Chondrocyte (in vitro differentiated cells): ENCODE data around the gene KRT13. TPM values are rescaled to one million over a fixed set of nuclear protein-coding genes. Genes with fewer than 3 reads are reported as not detected.

Source experiments
- DNase-seq: peaks from one replicate; pipeline ENCODE4 v3.0.0; 2021; ENCODE audit warnings: mixed read lengths, low spot score
- H3K27ac Mint-ChIP-seq: one replicate; pipeline ENCODE4 v1.8.0; 2021; ENCODE audit warnings: mild to moderate bottlenecking, moderate library complexity, mixed read lengths; ENCODE audit not compliant: unreplicated experiment
- H3K27me3 Mint-ChIP-seq: 2 replicates; pipeline ENCODE4 v1.8.0; 2021; ENCODE audit warnings: low read depth, mixed read lengths
- H3K36me3 Mint-ChIP-seq: 2 replicates; pipeline ENCODE4 v1.8.0; 2021; ENCODE audit warnings: low read depth, mixed read lengths
- H3K4me1 Mint-ChIP-seq: 2 replicates; pipeline ENCODE4 v1.8.0; 2021; ENCODE audit warnings: low read depth, mild to moderate bottlenecking, mixed read lengths
- H3K4me3 Mint-ChIP-seq: one replicate; pipeline ENCODE4 v1.8.0; 2021; ENCODE audit warnings: mild to moderate bottlenecking, moderate library complexity, mixed read lengths; ENCODE audit not compliant: unreplicated experiment
- H3K9me3 Mint-ChIP-seq: 2 replicates; pipeline ENCODE4 v1.8.0; 2021; ENCODE audit warnings: low read depth, mixed read lengths
- total RNA-seq: library from RNA; stranded (reverse); gene quantifications from 3 replicates; pipeline ENCODE4 v1.2.1, GENCODE V29; 2021
- TF ChIP-seq, protein P1 (sequence below): fragments of 200-600 bp; sonication (generic); IDR thresholded peaks from 2 replicates; pipeline ENCODE4 v1.5.0; 2021; ENCODE audit warnings: antibody characterized with exemption, mild to moderate bottlenecking, moderate library complexity

KRT13 gene
- total RNA-seq, 1 donor from 2014 or later, result not detected

DNA sequence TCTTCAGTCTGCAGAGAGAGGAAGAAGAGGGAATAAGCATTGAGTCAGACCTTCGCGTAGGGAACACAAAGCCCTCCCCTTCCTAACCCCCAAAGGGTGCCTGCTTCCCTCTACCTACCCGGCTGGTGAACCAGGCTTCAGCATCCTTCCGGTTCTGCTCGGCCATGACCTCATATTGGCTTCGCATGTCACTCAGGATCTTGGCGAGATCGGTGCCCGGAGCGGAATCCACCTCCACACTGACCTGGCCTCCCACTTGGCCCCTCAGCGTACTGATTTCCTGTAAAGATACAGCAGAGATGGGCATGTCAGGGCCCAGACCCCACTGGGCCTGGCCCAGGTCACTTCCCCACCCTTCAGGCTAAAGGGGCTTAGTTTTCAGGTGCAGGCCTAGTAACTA, 18.8 kb upstream of the KRT13 start:
- Mint-ChIP-seq H3K4me3 (no peak overlapping the region), H3K27ac (no peak overlapping the region), H3K4me1 (peaks cover 15% of the 10 kb centered on the region), H3K36me3 (no peaks in the 10 kb centered on the region), H3K9me3 (no peaks in the 10 kb centered on the region), H3K27me3 (peaks cover 20% of the 10 kb centered on the region)
- TF ChIP-seq, protein P1, sequence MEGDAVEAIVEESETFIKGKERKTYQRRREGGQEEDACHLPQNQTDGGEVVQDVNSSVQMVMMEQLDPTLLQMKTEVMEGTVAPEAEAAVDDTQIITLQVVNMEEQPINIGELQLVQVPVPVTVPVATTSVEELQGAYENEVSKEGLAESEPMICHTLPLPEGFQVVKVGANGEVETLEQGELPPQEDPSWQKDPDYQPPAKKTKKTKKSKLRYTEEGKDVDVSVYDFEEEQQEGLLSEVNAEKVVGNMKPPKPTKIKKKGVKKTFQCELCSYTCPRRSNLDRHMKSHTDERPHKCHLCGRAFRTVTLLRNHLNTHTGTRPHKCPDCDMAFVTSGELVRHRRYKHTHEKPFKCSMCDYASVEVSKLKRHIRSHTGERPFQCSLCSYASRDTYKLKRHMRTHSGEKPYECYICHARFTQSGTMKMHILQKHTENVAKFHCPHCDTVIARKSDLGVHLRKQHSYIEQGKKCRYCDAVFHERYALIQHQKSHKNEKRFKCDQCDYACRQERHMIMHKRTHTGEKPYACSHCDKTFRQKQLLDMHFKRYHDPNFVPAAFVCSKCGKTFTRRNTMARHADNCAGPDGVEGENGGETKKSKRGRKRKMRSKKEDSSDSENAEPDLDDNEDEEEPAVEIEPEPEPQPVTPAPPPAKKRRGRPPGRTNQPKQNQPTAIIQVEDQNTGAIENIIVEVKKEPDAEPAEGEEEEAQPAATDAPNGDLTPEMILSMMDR, result no peak
- no peak for DNase-seq

DNA sequence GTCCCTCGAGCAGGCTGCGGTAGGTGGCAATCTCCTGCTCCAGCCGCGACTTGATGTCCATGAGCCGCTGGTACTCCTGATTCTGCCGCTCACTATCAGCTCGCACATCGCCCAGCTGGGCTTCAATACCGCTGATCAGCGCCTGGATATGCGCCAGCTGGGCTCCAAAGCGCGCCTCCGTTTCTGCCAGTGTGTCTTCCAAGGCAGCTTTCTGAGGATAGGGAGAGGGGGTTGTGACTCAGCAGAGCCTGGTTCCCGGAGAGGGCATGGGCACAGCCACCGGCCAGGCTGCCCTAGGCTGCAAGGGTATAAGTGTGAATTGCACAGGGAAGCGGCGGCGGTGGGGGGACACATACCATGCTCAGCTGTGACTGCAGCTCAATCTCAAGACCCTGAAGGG, 18.4 kb upstream of the KRT13 start:
- Mint-ChIP-seq H3K4me1 (peaks cover 15% of the 10 kb centered on the region), H3K4me3 (no peak overlapping the region), H3K27ac (no peak overlapping the region), H3K9me3 (no peaks in the 10 kb centered on the region), H3K36me3 (no peaks in the 10 kb centered on the region), H3K27me3 (peaks cover 16% of the 10 kb centered on the region)
- DNase-seq, result no peak
- TF ChIP-seq, protein P1, result no peak

DNA sequence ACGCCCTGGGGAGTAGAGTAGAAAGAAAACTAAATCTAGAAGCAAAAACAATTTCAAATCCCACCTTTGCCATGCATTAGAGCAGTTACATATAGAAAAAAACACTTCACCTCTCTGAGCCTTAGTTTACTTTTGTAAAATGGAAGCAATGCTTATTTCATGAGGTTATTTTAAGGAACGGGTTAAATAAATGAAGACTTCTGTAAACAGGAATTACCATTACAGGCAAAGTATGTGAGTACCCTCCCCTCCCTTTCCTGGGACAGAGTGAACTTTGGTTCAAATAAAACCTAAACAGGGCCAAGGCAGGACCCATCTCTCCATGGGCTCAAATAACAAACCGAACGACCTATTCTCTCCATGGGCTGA, 17.8 kb upstream of the KRT13 start:
- Mint-ChIP-seq H3K4me3 (no peak overlapping the region), H3K4me1 (peaks cover 13% of the 10 kb centered on the region), H3K27ac (no peak overlapping the region), H3K36me3 (no peaks in the 10 kb centered on the region), H3K27me3 (peaks cover 10% of the 10 kb centered on the region), H3K9me3 (no peaks in the 10 kb centered on the region)
- TF ChIP-seq, protein P1, result no peak
- DNase-seq, result no peak

DNA sequence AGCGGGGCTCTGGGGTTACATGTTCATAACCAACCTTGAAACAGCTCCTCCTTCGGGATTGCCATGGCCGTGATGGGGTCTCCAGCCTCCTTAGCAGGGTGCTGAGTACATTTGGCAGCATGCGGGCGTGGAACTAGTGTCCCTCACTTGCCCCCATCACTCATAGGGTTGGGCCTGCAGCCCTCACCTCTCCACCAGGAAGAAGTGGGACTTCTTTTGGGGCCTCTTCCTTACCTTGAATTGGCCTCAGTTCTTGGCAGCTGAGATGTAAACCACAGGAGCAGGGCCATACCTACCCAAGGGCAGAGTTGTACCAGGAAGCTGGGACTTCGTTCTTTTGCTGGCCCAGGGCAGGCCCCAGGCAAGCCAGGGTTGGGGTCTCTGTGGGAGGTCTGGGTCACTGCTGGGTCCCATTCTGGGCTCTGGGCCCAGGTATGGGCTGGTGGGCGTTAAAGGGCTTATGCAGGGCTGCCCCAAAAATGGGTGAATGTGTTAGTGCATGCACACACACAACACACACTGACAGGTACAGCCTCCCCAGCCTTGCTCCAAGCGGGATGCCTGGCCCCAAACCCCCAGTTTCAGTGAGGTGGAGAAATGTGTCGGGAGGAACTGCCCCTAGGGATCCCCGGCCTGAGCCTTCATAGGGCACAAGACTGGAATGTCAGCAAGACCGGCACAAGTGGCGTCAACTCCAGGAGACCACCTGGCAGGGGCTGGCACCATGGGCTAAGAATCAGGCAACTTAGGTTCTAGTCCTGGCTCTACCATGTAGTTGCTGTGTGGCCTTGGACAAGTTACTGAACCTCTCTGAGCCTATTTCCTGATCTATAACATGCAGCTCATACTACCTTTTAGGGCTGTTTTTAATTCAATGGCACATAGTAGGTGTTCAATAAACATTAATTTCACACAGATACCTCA, 17.2 kb upstream of the KRT13 start:
- TF ChIP-seq, protein P1, result no peak
- peaks cover 13% of the 10 kb centered on the region for H3K4me1 Mint-ChIP-seq
- no peaks in the 10 kb centered on the region for H3K36me3 Mint-ChIP-seq
- no peak for DNase-seq
- no peak overlapping the region for H3K4me3 Mint-ChIP-seq
- H3K27me3 Mint-ChIP-seq, result peaks cover 7% of the 10 kb centered on the region
- H3K27ac Mint-ChIP-seq, result no peak overlapping the region
- no peaks in the 10 kb centered on the region for H3K9me3 Mint-ChIP-seq

DNA sequence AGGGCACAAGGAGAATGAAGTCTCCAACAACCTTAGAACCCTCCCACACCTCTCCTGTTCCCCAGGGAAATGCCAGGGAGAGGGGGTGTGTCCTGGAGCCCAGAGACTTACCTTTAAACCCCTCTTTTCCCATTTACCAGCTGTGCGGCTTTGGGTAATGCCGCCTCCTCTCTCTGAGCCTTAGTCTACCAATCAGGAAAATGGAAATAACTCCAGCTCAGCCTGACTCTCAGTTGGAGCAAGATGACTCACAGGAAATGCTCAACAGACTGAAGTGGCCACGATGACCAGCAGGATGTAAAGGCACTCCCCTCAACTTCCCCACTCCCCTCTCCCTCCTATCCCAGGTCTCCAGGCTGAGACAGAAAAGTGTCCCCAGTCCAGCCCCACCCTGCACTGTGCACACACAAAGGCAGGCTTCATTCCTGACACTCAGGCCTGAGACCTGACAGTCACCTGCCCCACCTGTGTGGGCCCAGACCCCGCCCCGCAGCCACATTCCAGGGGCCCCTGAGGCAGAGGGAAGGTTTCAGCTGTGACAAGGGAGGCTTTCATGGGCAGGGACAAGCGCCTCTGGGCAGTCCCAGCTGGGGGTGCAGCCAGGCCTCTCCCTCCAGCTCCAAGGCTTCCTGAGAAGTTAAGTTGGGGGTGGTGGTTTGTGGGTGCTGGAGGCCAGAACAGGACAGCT, 16.3 kb upstream of the KRT13 start:
- Mint-ChIP-seq H3K9me3 (no peaks in the 10 kb centered on the region), H3K27me3 (no peaks in the 10 kb centered on the region), H3K36me3 (no peaks in the 10 kb centered on the region), H3K27ac (no peak overlapping the region), H3K4me1 (peaks cover 8% of the 10 kb centered on the region), H3K4me3 (no peak overlapping the region)
- no peak for DNase-seq
- TF ChIP-seq, protein P1, result no peak
